HCT116 (cell line): ENCODE measurements around the gene MFAP2.

Experiments used
- CTCF ChIP-seq, 3 experiments: fragments of 200-600 bp in 1 of 3; sonication (generic) in 1 of 3; IDR thresholded peaks in 2 of 3; conservative IDR thresholded peaks in 1 of 3; 2 replicates each; pipeline ENCODE4 v1.5.1; 2012 to 2017; ENCODE audit warnings: low read depth in 2 of 3, low read length in 2 of 3, antibody characterized with exemption in 1 of 3, borderline replicate concordance in 1 of 3, control low read depth in 1 of 3, mild to moderate bottlenecking in 1 of 3, mixed read lengths in 1 of 3, mixed run types in 1 of 3, moderate library complexity in 1 of 3; ENCODE audit not compliant: insufficient read depth in 1 of 3
- EZH2 ChIP-seq: fragments of 200-600 bp; sonication (generic); IDR thresholded peaks from 2 replicates; pipeline ENCODE4 v1.6.1; 2017; ENCODE audit warnings: antibody characterized with exemption, mixed run types
- MAX ChIP-seq: IDR thresholded peaks from 2 replicates; pipeline ENCODE4 v1.6.1; 2012

- TF ChIP-seq CTCF (IDR thresholded peaks at IDR 0.05 in 2 of 3, conservative IDR thresholded peaks at IDR 0.05 in 1 of 3; ENCODE audit: borderline replicate concordance in 1 of 3, insufficient read depth in 1 of 3, low read depth in 2 of 3, low read length in 2 of 3): peak; percentile 63 to 85 (median 66)
- TF ChIP-seq MAX: peak; percentile 89
- no peak for TF ChIP-seq EZH2
These were observed 19.7 kb downstream of the MFAP2 start for GRCh38 chr1:16960560-16961296.
